Astrocyte (in vitro differentiated cells and primary cell): ENCODE measurements around the gene MLNR.

Experiments
- EZH2 ChIP-seq: IDR thresholded peaks from 2 replicates; pipeline ENCODE4 v1.6.1; 2012; ENCODE audit warnings: mild to moderate bottlenecking, low read length, inconsistent platforms; ENCODE audit not compliant: insufficient read depth
- TF ChIP-seq, protein P1 (sequence below): IDR thresholded peaks from 2 replicates; pipeline ENCODE4 v1.5.1; 2011; ENCODE audit warnings: low read depth, mild to moderate bottlenecking, inconsistent platforms, low read length, moderate library complexity; ENCODE audit not compliant: insufficient read depth

DNA sequence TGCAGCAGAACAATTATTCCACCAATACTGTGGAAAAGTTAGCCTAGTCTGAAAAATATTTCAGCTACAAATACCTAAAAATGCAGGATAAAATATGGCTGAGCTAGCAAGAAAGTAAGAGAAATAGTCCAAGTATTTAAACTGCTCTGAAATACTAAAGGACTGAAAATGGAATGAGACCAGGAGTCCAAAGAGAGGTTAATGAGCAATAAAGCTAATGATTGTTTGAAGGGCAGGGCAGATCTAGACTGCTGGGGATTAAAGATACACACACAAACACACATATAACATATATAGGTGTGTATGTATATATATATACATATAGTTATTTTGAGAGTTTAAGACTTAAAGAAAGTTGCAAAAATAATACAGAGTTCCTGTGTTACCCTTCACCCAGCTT, 25.0 kb downstream of the MLNR start:
- TF ChIP-seq, protein P1, sequence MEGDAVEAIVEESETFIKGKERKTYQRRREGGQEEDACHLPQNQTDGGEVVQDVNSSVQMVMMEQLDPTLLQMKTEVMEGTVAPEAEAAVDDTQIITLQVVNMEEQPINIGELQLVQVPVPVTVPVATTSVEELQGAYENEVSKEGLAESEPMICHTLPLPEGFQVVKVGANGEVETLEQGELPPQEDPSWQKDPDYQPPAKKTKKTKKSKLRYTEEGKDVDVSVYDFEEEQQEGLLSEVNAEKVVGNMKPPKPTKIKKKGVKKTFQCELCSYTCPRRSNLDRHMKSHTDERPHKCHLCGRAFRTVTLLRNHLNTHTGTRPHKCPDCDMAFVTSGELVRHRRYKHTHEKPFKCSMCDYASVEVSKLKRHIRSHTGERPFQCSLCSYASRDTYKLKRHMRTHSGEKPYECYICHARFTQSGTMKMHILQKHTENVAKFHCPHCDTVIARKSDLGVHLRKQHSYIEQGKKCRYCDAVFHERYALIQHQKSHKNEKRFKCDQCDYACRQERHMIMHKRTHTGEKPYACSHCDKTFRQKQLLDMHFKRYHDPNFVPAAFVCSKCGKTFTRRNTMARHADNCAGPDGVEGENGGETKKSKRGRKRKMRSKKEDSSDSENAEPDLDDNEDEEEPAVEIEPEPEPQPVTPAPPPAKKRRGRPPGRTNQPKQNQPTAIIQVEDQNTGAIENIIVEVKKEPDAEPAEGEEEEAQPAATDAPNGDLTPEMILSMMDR: no peak
- no peak for TF ChIP-seq EZH2
